ENCODE data around the gene NGDN. TPM values are rescaled to one million over a fixed set of nuclear protein-coding genes. Genes with fewer than 3 reads are reported as not detected.
"Not testable (repeated sequence)": the region's sequence is repeated elsewhere in the genome, so short reads cannot be mapped to it uniquely, and the experiment has no call there.

Gene NGDN
- total and polyA plus RNA-seq, 11 donors: 16.5 to 43.4 (median 18.7) TPM

DNA sequence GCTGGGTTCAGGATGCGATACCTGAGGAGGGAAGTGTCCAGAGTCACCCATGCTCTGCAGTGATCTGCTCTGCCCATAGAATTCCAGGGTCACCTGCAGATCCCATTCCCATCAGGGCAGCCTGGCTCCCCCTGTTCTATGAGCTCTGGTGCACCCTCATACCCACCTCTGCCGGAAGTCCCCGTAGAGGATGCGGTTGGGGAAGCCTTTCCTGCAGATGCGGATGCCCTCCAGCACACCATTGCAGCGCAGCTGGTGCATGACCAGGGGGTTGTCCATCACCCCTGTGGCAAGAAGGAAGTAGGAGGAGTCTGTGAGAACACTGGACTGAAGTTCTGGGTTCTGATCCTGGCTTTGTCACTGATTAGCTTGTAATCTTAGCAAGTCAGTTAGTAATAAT lies 43.7 kb upstream of the NGDN start:
- H3K27me3 ChIP-seq; H3K27ac ChIP-seq; H3K9me3 ChIP-seq; intact Hi-C loops (cut with DNase I): not testable (repeated sequence)
- DNase-seq: peak in 2 of 5 donors; percentile 18 to 20
- peak in 2 of 4 donors; percentile 0 for ATAC-seq
- peaks cover 0 to 12% (median 0%) of the 10 kb centered on the region in 12 donors for H3K4me1 ChIP-seq
- WGBS, 4 donors: 51 to 67% (median 54%) methylated on average over 5 to 6 of the region's 6 CpGs
- peaks cover 0 to 67% (median 35%) of the 10 kb centered on the region in 9 donors for H3K36me3 ChIP-seq
- peak in 1 of 2 donors; percentile 5 for TF ChIP-seq POLR2A (IDR thresholded peaks at IDR 0.05)
- peak overlapping the region in 1 of 12 donors; percentile 14 for H3K4me3 ChIP-seq

DNA sequence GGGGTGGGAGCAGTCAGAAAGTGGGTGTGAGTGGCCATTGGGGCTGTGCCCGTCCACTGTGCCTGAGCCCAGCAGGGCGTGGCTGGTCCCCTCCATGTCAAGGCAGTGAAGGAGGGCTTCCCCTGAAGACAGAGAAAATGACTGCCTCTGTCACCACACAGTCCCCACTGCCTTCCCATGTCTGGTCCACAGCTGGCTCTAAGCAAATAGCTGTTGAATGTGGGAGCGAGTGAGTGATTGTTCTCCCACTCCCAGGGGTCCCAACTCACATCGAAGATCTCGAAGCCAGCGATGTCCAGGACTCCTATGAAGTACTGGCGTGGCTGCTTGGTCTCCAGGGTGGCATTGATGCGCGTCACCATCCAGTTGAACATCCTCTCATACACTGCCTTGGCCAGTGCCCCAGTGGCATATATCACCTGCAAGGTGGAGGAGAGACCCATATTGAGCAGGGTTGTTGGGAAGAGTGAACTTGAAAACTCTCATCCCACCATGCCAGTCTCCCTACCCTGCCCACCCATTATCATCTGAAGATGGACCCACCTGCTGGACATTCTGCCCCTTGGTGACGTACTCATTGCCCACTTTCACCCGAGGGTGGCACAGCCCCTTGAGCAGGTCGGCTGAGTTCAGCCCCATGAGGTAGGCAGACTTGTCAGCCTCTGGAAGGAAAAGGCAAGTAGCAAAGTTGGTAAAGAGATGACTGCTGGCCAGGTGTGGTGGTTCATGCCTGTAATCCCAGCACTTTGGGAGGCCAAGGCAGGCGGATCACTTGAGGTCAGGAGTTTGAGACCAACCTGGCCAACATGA lies 40.6 kb upstream of the NGDN start:
- peaks cover 0 to 70% (median 27%) of the 10 kb centered on the region in 9 donors for H3K36me3 ChIP-seq
- WGBS, 4 donors: 48 to 63% (median 55%) methylated on average over 11 to 13 of the region's 13 CpGs
- no peaks in the 10 kb centered on the region for H3K27me3 ChIP-seq
- H3K4me1 ChIP-seq: no peaks in the 10 kb centered on the region
- peak overlapping the region in 2 of 12 donors; percentile 17 to 54 for H3K4me3 ChIP-seq
- TF ChIP-seq POLR2A (IDR thresholded peaks at IDR 0.05): peak; percentile 15 to 16
- TF ChIP-seq, protein P1, sequence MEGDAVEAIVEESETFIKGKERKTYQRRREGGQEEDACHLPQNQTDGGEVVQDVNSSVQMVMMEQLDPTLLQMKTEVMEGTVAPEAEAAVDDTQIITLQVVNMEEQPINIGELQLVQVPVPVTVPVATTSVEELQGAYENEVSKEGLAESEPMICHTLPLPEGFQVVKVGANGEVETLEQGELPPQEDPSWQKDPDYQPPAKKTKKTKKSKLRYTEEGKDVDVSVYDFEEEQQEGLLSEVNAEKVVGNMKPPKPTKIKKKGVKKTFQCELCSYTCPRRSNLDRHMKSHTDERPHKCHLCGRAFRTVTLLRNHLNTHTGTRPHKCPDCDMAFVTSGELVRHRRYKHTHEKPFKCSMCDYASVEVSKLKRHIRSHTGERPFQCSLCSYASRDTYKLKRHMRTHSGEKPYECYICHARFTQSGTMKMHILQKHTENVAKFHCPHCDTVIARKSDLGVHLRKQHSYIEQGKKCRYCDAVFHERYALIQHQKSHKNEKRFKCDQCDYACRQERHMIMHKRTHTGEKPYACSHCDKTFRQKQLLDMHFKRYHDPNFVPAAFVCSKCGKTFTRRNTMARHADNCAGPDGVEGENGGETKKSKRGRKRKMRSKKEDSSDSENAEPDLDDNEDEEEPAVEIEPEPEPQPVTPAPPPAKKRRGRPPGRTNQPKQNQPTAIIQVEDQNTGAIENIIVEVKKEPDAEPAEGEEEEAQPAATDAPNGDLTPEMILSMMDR (IDR thresholded peaks at IDR 0.05): no peak
- DNase-seq (peak in 4 of 5 donors; percentile 7 to 33 (median 20)), ATAC-seq (peak in 3 of 4 donors; percentile 2 to 3 (median 3))
- intact Hi-C loops (cut with DNase I): no loop called here
- H3K27ac ChIP-seq: peak overlapping the region in 4 of 12 donors; percentile 34 to 95 (median 92)
- H3K9me3 ChIP-seq: no peaks in the 10 kb centered on the region

DNA sequence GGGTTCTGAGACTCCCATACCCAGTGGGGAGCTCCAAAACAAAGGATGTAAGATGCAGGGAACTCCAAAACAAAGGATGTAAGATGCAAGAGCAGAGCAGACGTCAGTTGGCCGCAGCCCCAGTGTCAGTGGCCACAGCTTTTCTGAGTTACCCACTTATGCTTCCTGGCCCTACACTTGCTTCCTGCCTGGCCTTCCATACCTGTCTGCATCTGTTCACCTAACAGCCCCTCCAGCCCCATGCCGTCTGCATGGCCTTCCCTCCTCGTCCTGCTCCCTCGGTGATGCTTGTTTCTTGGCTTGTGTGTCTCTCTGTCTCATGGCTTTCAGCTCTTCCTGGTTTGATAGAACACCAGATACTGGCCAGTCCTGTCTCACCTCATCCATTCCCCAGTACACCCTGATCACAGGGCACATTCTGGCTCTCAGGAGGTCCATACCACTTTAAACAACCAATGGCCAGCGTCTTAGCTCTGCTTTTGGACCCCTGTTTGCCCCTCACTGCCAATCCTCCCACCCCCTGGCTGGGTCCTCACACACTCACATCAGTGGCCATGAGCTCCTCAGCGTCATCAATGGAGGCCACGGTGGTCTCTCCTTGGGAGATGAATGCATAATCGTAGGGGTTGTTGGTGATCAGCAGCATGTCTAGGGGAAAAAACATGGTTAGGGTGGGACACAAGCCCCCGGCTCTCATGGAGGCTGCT lies 39.3 kb upstream of the NGDN start:
- intact Hi-C loops (cut with DNase I): no loop called here
- DNase-seq: peak in 3 of 5 donors; percentile 7 to 45 (median 16)
- Histone ChIP-seq H3K4me1 (no peaks in the 10 kb centered on the region), H3K9me3 (no peaks in the 10 kb centered on the region), H3K4me3 (peak overlapping the region in 2 of 12 donors; percentile 17 to 54), H3K27me3 (no peaks in the 10 kb centered on the region), H3K36me3 (peaks cover 0 to 78% (median 39%) of the 10 kb centered on the region in 9 donors), H3K27ac (peak overlapping the region in 7 of 12 donors; percentile 32 to 97 (median 88))
- 43 to 53% (median 49%) methylated on average over 10 of the region's 10 CpGs for WGBS, 4 donors
- ATAC-seq: no peak
- TF ChIP-seq POLR2A (IDR thresholded peaks at IDR 0.05): no peak
- TF ChIP-seq, protein P1 (IDR thresholded peaks at IDR 0.05): no peak

DNA sequence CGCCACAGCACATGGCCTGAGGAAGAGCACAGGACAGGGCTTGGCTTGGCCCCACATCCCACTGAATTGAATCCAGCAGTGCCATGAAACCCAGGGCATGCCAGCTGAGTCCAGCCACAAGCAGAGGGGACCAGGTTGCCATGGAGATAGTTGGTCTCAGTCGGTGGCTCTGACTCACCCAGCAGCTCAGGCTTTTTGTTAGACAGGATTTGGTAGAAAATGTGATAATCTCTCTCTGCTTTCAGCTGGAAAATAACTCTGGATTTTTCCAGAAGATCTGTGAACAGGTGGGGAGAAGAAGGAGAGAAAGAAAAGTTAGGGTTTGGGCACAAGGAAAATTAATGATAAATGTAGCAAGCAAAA lies 38.8 kb upstream of the NGDN start:
- H3K27me3 ChIP-seq: no peaks in the 10 kb centered on the region
- no peaks in the 10 kb centered on the region for H3K9me3 ChIP-seq
- peak overlapping the region in 6 of 12 donors; percentile 38 to 97 (median 92) for H3K27ac ChIP-seq
- WGBS, 4 donors: 24 to 32% (median 28%) methylated on average over 2 of the region's 2 CpGs
- TF ChIP-seq, protein P1 (IDR thresholded peaks at IDR 0.05): no peak
- no peak for TF ChIP-seq POLR2A (IDR thresholded peaks at IDR 0.05)
- H3K36me3 ChIP-seq: peaks cover 0 to 78% (median 39%) of the 10 kb centered on the region in 9 donors
- H3K4me3 ChIP-seq: peak overlapping the region in 2 of 12 donors; percentile 17 to 54
- ATAC-seq (no peak), DNase-seq (peak in 2 of 5 donors; percentile 16 to 21)
- intact Hi-C loops (cut with DNase I): no loop called here
- no peaks in the 10 kb centered on the region for H3K4me1 ChIP-seq

Data from heart left ventricle (tissue), 16 donors.